Measurements from ENCODE around the gene IDI1.
"Not testable (repeated sequence)": the region's sequence is repeated elsewhere in the genome, so short reads cannot be mapped to it uniquely, and the experiment has no call there.

IDI1 gene

GRCh38 chr10:1078668-1079067, 29.7 kb upstream of the IDI1 start:
- Histone ChIP-seq H3K27ac (no peak overlapping the region), H3K4me3 (no peak overlapping the region)
- no peak for DNase-seq (ENCODE audit: low spot score)
- TF ChIP-seq, protein P1, sequence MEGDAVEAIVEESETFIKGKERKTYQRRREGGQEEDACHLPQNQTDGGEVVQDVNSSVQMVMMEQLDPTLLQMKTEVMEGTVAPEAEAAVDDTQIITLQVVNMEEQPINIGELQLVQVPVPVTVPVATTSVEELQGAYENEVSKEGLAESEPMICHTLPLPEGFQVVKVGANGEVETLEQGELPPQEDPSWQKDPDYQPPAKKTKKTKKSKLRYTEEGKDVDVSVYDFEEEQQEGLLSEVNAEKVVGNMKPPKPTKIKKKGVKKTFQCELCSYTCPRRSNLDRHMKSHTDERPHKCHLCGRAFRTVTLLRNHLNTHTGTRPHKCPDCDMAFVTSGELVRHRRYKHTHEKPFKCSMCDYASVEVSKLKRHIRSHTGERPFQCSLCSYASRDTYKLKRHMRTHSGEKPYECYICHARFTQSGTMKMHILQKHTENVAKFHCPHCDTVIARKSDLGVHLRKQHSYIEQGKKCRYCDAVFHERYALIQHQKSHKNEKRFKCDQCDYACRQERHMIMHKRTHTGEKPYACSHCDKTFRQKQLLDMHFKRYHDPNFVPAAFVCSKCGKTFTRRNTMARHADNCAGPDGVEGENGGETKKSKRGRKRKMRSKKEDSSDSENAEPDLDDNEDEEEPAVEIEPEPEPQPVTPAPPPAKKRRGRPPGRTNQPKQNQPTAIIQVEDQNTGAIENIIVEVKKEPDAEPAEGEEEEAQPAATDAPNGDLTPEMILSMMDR (IDR thresholded peaks at IDR 0.05) = no peak

- TF ChIP-seq, protein P1 (IDR thresholded peaks at IDR 0.05) = no peak
- Histone ChIP-seq H3K27ac (no peak overlapping the region), H3K4me3 (no peak overlapping the region)
- no peak for DNase-seq (ENCODE audit: low spot score)
These were observed 25.9 kb upstream of the IDI1 start for GRCh38 chr10:1074748-1075308.

DNA sequence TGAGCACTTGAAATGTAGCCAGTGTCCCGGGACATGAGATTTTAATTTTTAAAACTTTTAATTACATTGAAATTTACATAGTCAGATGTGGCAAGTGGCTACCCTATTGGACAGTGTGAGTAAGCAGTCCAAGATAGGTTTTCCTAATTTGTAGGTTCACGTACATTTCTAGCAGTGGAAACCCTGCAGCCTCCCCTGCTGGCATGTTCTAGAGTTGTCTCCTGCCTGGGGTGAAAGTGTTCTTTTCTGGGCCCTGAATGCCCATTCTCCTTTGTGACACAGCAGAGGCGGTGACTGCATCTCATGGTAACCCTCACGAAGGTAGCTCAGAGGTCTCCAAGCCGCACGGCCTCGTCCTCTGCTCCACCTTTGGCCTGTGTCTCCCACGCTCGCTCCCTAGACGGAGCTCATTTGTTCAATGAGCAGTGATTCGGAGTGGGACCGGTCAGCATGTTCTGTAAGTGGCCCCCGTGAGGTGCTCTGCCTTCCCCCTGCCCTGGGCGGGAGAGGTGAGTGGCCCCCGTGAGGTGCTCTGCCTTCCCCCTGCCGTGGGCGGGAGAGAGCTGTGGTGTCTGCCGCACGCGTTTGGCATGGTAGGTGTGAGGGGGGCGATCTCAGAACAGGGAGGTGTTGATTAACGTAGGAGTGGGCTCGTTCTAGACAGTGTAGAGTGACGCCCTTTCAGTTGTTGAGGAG, 25.3 kb upstream of the IDI1 start:
- H3K27ac ChIP-seq = no peak overlapping the region
- no peak overlapping the region for H3K4me3 ChIP-seq
- TF ChIP-seq, protein P1 (IDR thresholded peaks at IDR 0.05) = no peak
- no peak for DNase-seq (ENCODE audit: low spot score)

DNA sequence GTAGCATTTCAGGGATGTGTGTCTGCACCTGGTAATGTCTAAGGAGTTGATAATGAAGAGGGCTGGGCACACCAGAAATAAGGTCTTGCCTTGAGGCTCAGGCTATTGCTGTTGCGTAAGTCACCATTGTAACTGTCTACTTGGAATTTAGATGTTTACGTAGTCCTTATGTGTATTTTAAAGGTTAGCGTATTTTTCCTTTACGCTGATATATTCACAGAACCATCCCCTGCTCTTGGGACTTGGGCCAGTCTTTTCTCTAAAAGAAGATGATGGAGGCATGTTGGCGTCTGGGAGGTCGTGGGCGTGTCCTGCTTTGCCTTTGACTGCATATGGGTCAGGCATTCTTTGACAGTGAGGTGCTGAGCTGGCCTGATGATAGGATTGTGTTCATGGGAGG, 22.0 kb upstream of the IDI1 start:
- TF ChIP-seq, protein P1 (IDR thresholded peaks at IDR 0.05) = no peak
- H3K4me3 ChIP-seq = no peak overlapping the region
- no peak overlapping the region for H3K27ac ChIP-seq
- no peak for DNase-seq (ENCODE audit: low spot score)

GRCh38 chr10:1068380-1069361, 19.8 kb upstream of the IDI1 start:
- Histone ChIP-seq H3K27ac (no peak overlapping the region), H3K4me3 (no peak overlapping the region)
- TF ChIP-seq, protein P1 (IDR thresholded peaks at IDR 0.05) = no peak
- no peak for DNase-seq (ENCODE audit: low spot score)

DNA sequence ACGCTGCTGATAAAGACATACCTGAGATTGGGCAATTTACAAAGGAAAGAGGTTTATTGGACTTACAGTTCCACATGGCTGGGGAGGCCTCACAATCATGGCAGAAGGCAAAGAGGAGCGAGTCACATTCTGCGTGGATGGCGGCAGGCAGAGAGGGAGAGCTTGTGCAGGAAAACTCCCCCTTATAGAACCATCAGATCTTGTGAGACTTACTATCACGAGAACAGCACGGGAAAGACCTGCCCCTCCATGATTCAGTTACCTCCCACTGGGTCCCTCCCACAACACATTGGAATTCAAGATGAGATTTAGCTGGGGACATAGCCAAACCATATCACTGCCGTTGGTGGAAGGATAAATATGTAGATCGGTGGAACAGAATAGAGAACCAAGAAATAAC, 17.8 kb upstream of the IDI1 start:
- not testable (repeated sequence) for H3K27ac ChIP-seq; DNase-seq (ENCODE audit: low spot score); H3K4me3 ChIP-seq

GRCh38 chr10:1064964-1065247, 16.0 kb upstream of the IDI1 start:
- Histone ChIP-seq H3K4me3 (no peak overlapping the region), H3K27ac (no peak overlapping the region)
- TF ChIP-seq, protein P1 (IDR thresholded peaks at IDR 0.05) = no peak
- DNase-seq (ENCODE audit: low spot score) = no peak
